HepG2 (cell line): ENCODE data around the gene COA3. TPM values are rescaled to one million over a fixed set of nuclear protein-coding genes. Genes with fewer than 3 reads are reported as not detected.

Experiments used
- ATAC-seq: fragments of 200-7000 bp; cut with Tn5 transposase; 3 replicates; pipeline ENCODE4 v1.9.1; 2020; ENCODE audit warnings: mild to moderate bottlenecking, moderate library complexity
- BruUV-seq: library from RNA; stranded (reverse); fragments of 400-500 nt; replicated peaks from 2 replicates; lab custom pipeline; 2021; lab: Mats Ljungman, UMichigan
- CTCF ChIA-PET: fragments of 300-600 bp; formaldehyde crosslinking; extraction: SDS; loops from one replicate; lab custom pipeline; 2021; ENCODE audit warnings: low total read pairs, inconsistent platforms, low intra/inter-chr PET ratio; lab: Yijun Ruan, JAX
- POLR2A ChIA-PET: fragments of 350-600 bp; sonication (Branson Sonifier 250); formaldehyde crosslinking; loops from one replicate; lab custom pipeline; 2020; ENCODE audit warnings: antibody characterized with exemption, inconsistent platforms; lab: Yijun Ruan, JAX
- DNase-seq: peaks from one replicate; pipeline ENCODE4 v3.0.0-alpha.2; 2015; ENCODE audit warnings: low spot score
- FAIRE-seq: peaks from 3 replicates; lab custom pipeline; 2011; peaks lifted over from hg19 to GRCh38; lab: Jason Lieb, UNC
- H2AFZ ChIP-seq: one replicate; pipeline ENCODE4 v1.6.1; 2011; ENCODE audit warnings: low read length, inconsistent platforms
- H3K27ac ChIP-seq: fragments of 300-600 bp; 3 replicates; pipeline ENCODE4 v1.8.0; 2011; ENCODE audit warnings: mixed run types, mild to moderate bottlenecking, mixed read lengths, low read length, inconsistent platforms; ENCODE audit not compliant: insufficient read depth; ENCODE audit errors: extremely low read length
- H3K27me3 ChIP-seq, 2 experiments: fragments of 200-600 bp in 1 of 2; 2 replicates in 1 of 2; 3 replicates in 1 of 2; pipeline versions ENCODE4 v1.6.0 to v1.8.0; 2011; ENCODE audit warnings: low read length in 2 of 2, mild to moderate bottlenecking in 2 of 2, moderate library complexity in 2 of 2, inconsistent platforms in 1 of 2; ENCODE audit not compliant: insufficient read depth in 2 of 2, control insufficient read depth in 1 of 2
- H3K36me3 ChIP-seq, 2 experiments: fragments of 200-600 bp in 1 of 2; replicated peaks in 1 of 2; 2 replicates in 1 of 2; 3 replicates in 1 of 2; pipeline versions ENCODE4 v1.5.1 to v1.8.0; 2011; ENCODE audit warnings: low read length in 2 of 2, inconsistent platforms in 1 of 2; ENCODE audit not compliant: insufficient read depth in 2 of 2, control insufficient read depth in 1 of 2
- H3K4me1 ChIP-seq: 2 replicates; pipeline ENCODE4 v1.5.1; 2012; ENCODE audit warnings: low read length, inconsistent platforms; ENCODE audit not compliant: insufficient read depth
- H3K4me2 ChIP-seq: 2 replicates; pipeline ENCODE4 v1.6.0; 2011; ENCODE audit warnings: low read depth, low read length, inconsistent platforms
- H3K4me3 ChIP-seq, 3 experiments: fragments of 200-600 bp in 1 of 3; sonication (generic), shearing (Covaris generic) in 1 of 3; replicated peaks in 1 of 3; 2 replicates each; pipeline ENCODE4 v1.5.1; 2011 to 2016; ENCODE audit warnings: low read length in 3 of 3, inconsistent platforms in 2 of 3, low read depth in 2 of 3, mild to moderate bottlenecking in 2 of 3, control low read depth in 1 of 3, mixed read lengths in 1 of 3; ENCODE audit not compliant: insufficient read depth in 1 of 3
- H3K79me2 ChIP-seq: one replicate; pipeline ENCODE4 v1.6.1; 2011; ENCODE audit warnings: low read length, inconsistent platforms; ENCODE audit not compliant: insufficient read depth
- H3K9ac ChIP-seq: 2 replicates; pipeline ENCODE4 v1.6.0; 2011; ENCODE audit warnings: mild to moderate bottlenecking, low read depth, low read length, inconsistent platforms; ENCODE audit not compliant: insufficient read depth
- H3K9me3 ChIP-seq: 2 replicates; pipeline ENCODE4 v1.5.1; 2012; ENCODE audit warnings: mild to moderate bottlenecking, low read length
- H4K20me1 ChIP-seq: 2 replicates; pipeline ENCODE4 v1.6.0; 2011; ENCODE audit warnings: inconsistent platforms, mild to moderate bottlenecking, low read length, moderate library complexity; ENCODE audit not compliant: insufficient read depth
- ARNT ChIP-seq: fragments of 450-650 bp; IDR thresholded peaks from 2 replicates; pipeline ENCODE4 v1.6.1; 2017
- CREB1 ChIP-seq, 2 experiments: fragments of 450-650 bp in 1 of 2; IDR thresholded peaks; 2 replicates each; pipeline ENCODE4 v1.6.1; 2016 to 2017; ENCODE audit warnings: control low read depth in 1 of 2, mild to moderate bottlenecking in 1 of 2, missing compliant biosample characterization in 1 of 2, missing genetic modification characterization in 1 of 2
- DNMT1 ChIP-seq: sonication (generic); formaldehyde crosslinking; IDR thresholded peaks from 2 replicates; pipeline ENCODE4 v1.5.1; 2020; ENCODE audit warnings: mild to moderate bottlenecking, missing genetic modification reagents
- MAFF ChIP-seq: IDR thresholded peaks from 2 replicates; pipeline ENCODE4 v1.6.1; 2011; ENCODE audit warnings: low read depth, low read length, improper control_type of control experiment
- SNAPC2 ChIP-seq: sonication (generic); formaldehyde crosslinking; IDR thresholded peaks from 2 replicates; pipeline ENCODE4 v1.8.1; 2022; ENCODE audit warnings: mild to moderate bottlenecking, missing genetic modification reagents
- ZBTB21 ChIP-seq: sonication (generic); formaldehyde crosslinking; IDR thresholded peaks from 2 replicates; pipeline ENCODE4 v1.4.0; 2020; ENCODE audit warnings: missing genetic modification reagents
- ZNF274 ChIP-seq: sonication (generic); formaldehyde crosslinking; IDR thresholded peaks from 2 replicates; pipeline ENCODE4 v1.5.1; 2020; ENCODE audit warnings: mild to moderate bottlenecking, missing genetic modification reagents
- ZNF282 ChIP-seq: fragments of 450-650 bp; IDR thresholded peaks from 2 replicates; pipeline ENCODE4 v1.6.1; 2018; ENCODE audit not compliant: partially characterized antibody
- ZNF317 ChIP-seq: sonication (generic); formaldehyde crosslinking; IDR thresholded peaks from 2 replicates; pipeline ENCODE4 v1.5.0; 2020; ENCODE audit warnings: mild to moderate bottlenecking, missing genetic modification reagents
- ZNF431 ChIP-seq: sonication (generic); formaldehyde crosslinking; IDR thresholded peaks from 2 replicates; pipeline ENCODE4 v1.9.0; 2022; ENCODE audit warnings: missing genetic modification reagents, low read depth, mild to moderate bottlenecking, borderline replicate concordance
- ZNF501 ChIP-seq: sonication (generic); formaldehyde crosslinking; IDR thresholded peaks from 2 replicates; pipeline ENCODE4 v1.5.1; 2020; ENCODE audit warnings: mild to moderate bottlenecking, moderate library complexity, missing genetic modification reagents
- ZNF543 ChIP-seq: sonication (generic); formaldehyde crosslinking; IDR thresholded peaks from 2 replicates; pipeline ENCODE4 v1.4.0; 2020; ENCODE audit warnings: mild to moderate bottlenecking, missing genetic modification reagents
- ZNF557 ChIP-seq: sonication (generic); formaldehyde crosslinking; IDR thresholded peaks from 2 replicates; pipeline ENCODE4 v1.4.0; 2020; ENCODE audit warnings: missing genetic modification reagents
- ZNF605 ChIP-seq: sonication (generic); formaldehyde crosslinking; IDR thresholded peaks from 2 replicates; pipeline ENCODE4 v1.8.0; 2022; ENCODE audit warnings: mild to moderate bottlenecking, missing genetic modification reagents
- ZNF776 ChIP-seq: sonication (generic); formaldehyde crosslinking; IDR thresholded peaks from 2 replicates; pipeline ENCODE4 v1.4.0; 2020; ENCODE audit warnings: mild to moderate bottlenecking, missing genetic modification reagents
- WGBS: methylation state at CpG from one replicate; pipeline ENCODE4 v1.1.6; 2017; ENCODE audit warnings: low lambda C conversion rate; 5-methylcytosine and 5-hydroxymethylcytosine counted together
- in situ Hi-C: cut with HindIII; loops from 2 replicates; pipeline ENCODE4 v1.10.0; 2017; ENCODE audit warnings: low pct_unique_long_range_greater_than_20kb; ENCODE audit not compliant: extremely low pct_ligation_motif_present
- intact Hi-C: fragments of 100-400 bp; cut with micrococcal nuclease; formaldehyde crosslinking; loops from one replicate; pipeline ENCODE4 v1.10.0; 2022; ENCODE audit not compliant: unreplicated experiment
- polyA plus RNA-seq, 8 experiments: library from polyadenylated mRNA; depleted of rRNA in 3 of 8; stranded (reverse) in 7 of 8; unstranded in 1 of 8; fragments of >200 nt; fragmentation: Illumina TruSeq in 4 of 8; extraction: Trizol in 4 of 8; gene quantifications; 2 replicates each; pipeline versions ENCODE4 v1.2.1 to v1.2.3, GENCODE V29; 2011 to 2016; ENCODE audit warnings: low read depth in 4 of 8, missing spikeins in 1 of 8, mixed read lengths in 1 of 8; ENCODE audit not compliant: insufficient read depth in 1 of 8
- total RNA-seq, 5 experiments: library from RNA; depleted of rRNA; stranded (reverse); fragments of >200 nt; fragmentation: Illumina TruSeq; extraction: Trizol; gene quantifications; 2 replicates each; pipeline ENCODE4 v1.2.3, GENCODE V29; 2016; ENCODE audit warnings: low read depth in 1 of 5

Gene COA3
- total and polyA plus RNA-seq, 2 of the 13 experiments (the other 11 are each of a cell fraction or from before 2014, with no cell fraction given), result 133 to 202 TPM

DNA sequence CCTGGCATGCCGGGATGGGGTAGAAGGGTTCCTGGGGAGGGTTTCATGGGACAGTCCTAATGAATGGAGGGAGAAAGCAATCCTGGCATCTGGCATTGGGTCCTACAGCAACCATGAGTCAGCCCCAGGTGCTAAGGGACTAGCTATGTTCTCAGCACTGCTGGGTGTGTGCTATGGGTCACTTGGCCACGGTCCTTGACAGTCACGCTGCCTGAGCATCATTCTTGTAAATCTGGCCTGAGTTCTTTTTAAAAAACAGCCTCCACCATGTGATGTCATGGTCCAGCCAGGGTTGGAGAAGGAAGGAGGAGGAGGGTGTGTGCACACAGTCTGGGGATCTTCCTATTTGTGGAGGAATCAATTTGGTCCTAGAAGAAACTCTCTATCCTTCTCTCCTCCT, 43.7 kb downstream of the COA3 start:
- no peak overlapping the region for H3K4me3 ChIP-seq
- no peak overlapping the region for H3K4me2 ChIP-seq
- no peaks in the 10 kb centered on the region for H3K27me3 ChIP-seq
- ChIA-PET CTCF (no interaction called here), POLR2A (interaction anchor here (1.6 kb wide), 1 partner anchor 10 kb away, joined by 6 read pairs; the partner anchor contains the start of gene EZH1)
- intact Hi-C loops (no loop called here), in situ Hi-C loops (no loop called here)
- no peaks in the 10 kb centered on the region for H4K20me1 ChIP-seq
- H3K36me3 ChIP-seq, result no peaks in the 10 kb centered on the region
- no peak overlapping the region for H2AFZ ChIP-seq
- TF ChIP-seq ZNF431 (CRISPR knock-in tag), result no peak
- no peak for TF ChIP-seq ZNF317 (CRISPR knock-in tag)
- TF ChIP-seq ZNF776 (CRISPR knock-in tag), result no peak
- no peak for TF ChIP-seq CREB1 (IDR thresholded peaks at IDR 0.05)
- TF ChIP-seq CREB1 (CRISPR knock-in tag; IDR thresholded peaks at IDR 0.05), result no peak
- TF ChIP-seq ZNF274 (CRISPR knock-in tag), result no peak
- no peaks in the 10 kb centered on the region for H3K79me2 ChIP-seq
- 58% methylated on average over 3 of the region's 3 CpGs for WGBS
- FAIRE-seq (no peak), ATAC-seq (no peak; the same call in 2 of the 3 replicates), DNase-seq (no peak)
- no peaks in the 10 kb centered on the region for H3K9me3 ChIP-seq
- BruUV-seq, result no TSS peak
- H3K9ac ChIP-seq, result no peak overlapping the region
- peaks cover 21% of the 10 kb centered on the region for H3K4me1 ChIP-seq
- H3K27ac ChIP-seq, result no peak overlapping the region

DNA sequence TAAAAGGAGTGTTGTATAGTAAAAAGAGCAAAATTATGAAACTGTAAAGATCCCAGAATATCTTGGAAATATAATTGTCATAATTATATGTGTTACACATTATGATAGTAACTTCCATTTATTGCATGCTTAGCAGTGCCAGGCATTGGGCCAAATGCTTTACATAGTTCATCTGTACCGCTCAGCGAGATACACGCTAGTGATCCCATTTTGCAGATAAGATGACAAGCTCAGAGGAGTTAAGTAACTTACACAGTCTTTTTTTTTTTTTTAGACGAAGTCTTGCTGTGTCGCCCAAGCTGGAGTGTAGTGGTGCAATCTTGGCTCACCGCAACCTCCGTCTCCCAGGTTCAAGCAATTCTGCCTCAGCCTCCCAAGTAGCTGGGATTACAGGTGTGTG, 46.9 kb downstream of the COA3 start:
- Histone ChIP-seq H3K4me2 (no peak overlapping the region), H3K79me2 (no peaks in the 10 kb centered on the region), H2AFZ (no peak overlapping the region), H3K27ac (no peak overlapping the region), H3K36me3 (no peaks in the 10 kb centered on the region), H4K20me1 (no peaks in the 10 kb centered on the region), H3K4me3 (no peak overlapping the region), H3K27me3 (no peaks in the 10 kb centered on the region)
- in situ Hi-C loops, result no loop called here
- POLR2A ChIA-PET, result no interaction called here
- FAIRE-seq, result no peak
- no peak for ATAC-seq
- no TSS peak for BruUV-seq
- TF ChIP-seq ZNF605 (CRISPR knock-in tag) (no peak), SNAPC2 (CRISPR knock-in tag) (no peak), ZNF557 (CRISPR knock-in tag) (no peak), ZNF543 (no peak), ZNF282 (no peak), ARNT (no peak), ZBTB21 (CRISPR knock-in tag) (no peak), ZNF501 (CRISPR knock-in tag) (no peak), MAFF (no peak), DNMT1 (no peak)
- TF ChIP-seq, all 625 proteins: peak for 0
- DNase-seq, result no peak
- WGBS, result 70% methylated on average over 7 of the region's 7 CpGs
- H3K9me3 ChIP-seq, result no peaks in the 10 kb centered on the region
- no peak overlapping the region for H3K9ac ChIP-seq
- CTCF ChIA-PET, result no interaction called here
- peaks cover 40% of the 10 kb centered on the region for H3K4me1 ChIP-seq
- intact Hi-C loops, result no loop called here
